Measurements from ENCODE around the gene ZYX.

ZYX gene

DNA sequence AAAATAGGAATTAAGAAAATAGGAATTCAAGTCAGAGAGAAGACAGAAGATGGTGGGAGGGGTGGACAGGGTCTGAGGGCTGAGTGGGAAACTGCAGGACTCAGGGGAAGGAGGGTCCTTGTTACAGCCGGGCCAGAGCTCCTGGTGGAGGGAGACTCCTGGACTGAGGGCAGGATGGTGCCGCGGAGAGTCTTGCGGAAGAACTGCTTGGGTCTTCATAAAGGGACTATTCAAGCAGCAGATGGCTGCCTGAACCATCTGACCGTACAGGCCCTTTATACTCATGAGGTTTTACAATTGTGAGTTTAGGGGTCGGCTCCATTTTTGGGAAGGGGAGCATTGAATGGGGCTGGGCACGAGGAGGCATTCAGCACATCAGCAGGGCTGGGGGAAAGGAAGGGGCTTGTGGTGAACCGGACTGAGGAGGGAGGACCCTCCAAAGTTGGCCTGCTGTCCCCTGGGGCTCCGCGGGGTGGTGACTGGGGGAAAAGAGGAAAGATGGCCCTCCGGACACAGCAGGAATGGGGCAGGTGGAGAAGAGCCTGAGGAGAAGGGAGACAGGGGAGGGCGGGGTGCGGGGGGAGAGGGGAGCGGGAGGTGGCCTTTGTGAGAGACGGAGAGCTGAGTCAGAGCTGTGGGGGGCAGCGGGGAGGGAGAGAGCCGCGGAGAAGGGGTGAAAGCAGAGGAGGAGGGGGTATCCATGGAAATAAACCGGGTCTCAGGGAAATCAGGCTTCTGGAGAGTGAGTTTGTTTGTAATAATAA, 20.2 kb upstream of the ZYX start:
- DNase-seq (ENCODE audit: low read depth, low spot score): no peak
- ChIA-PET POLR2A (no interaction called here), CTCF (interaction anchor here (0.7 to 2.3 kb wide), 3 partner anchors 8 to 19 kb away, joined by 4 to 9 read pairs (median 8); no protein-coding TSS in a partner anchor)
- TF ChIP-seq, protein P1, sequence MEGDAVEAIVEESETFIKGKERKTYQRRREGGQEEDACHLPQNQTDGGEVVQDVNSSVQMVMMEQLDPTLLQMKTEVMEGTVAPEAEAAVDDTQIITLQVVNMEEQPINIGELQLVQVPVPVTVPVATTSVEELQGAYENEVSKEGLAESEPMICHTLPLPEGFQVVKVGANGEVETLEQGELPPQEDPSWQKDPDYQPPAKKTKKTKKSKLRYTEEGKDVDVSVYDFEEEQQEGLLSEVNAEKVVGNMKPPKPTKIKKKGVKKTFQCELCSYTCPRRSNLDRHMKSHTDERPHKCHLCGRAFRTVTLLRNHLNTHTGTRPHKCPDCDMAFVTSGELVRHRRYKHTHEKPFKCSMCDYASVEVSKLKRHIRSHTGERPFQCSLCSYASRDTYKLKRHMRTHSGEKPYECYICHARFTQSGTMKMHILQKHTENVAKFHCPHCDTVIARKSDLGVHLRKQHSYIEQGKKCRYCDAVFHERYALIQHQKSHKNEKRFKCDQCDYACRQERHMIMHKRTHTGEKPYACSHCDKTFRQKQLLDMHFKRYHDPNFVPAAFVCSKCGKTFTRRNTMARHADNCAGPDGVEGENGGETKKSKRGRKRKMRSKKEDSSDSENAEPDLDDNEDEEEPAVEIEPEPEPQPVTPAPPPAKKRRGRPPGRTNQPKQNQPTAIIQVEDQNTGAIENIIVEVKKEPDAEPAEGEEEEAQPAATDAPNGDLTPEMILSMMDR (IDR thresholded peaks at IDR 0.05; ENCODE audit: insufficient read depth, low read length, missing control alignments): no peak
- H3K4me3 ChIP-seq (ENCODE audit: low read depth, low read length): no peak overlapping the region

DNA sequence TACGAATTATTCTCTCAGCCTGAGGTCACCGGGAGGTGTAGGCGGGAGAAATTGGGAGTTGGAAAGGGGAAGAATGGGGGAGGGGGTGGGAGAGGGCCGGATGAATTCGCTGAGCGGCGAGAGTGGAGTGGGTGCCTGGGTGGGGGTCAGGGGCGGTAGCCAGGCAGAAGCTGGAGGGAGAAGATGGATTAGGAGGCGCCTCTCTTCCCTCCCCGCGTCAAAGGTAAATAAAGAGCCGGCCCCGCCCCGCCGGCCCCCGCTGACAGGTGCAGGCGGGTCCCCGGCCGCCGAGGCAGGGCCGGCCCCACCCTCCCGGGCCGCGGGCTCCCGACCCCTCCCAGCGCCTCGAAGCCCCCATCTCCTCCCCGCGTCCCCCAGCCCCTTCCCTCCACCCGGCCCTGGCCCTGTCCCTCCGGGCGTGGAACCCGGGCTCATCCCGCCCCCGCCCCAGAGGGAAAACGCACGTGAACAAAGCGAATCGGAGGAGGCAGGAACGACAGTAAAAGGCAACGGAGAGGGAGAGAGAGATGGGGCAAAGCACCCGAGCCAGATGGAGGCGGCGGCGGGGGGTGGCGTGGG, 19.5 kb upstream of the ZYX start:
- TF ChIP-seq, protein P1 (IDR thresholded peaks at IDR 0.05; ENCODE audit: insufficient read depth, low read length, missing control alignments): no peak
- ChIA-PET CTCF (no interaction called here), POLR2A (no interaction called here)
- no peak for DNase-seq (ENCODE audit: low read depth, low spot score)
- peak overlapping the region; percentile 65 for H3K4me3 ChIP-seq (ENCODE audit: low read depth, low read length)

DNA sequence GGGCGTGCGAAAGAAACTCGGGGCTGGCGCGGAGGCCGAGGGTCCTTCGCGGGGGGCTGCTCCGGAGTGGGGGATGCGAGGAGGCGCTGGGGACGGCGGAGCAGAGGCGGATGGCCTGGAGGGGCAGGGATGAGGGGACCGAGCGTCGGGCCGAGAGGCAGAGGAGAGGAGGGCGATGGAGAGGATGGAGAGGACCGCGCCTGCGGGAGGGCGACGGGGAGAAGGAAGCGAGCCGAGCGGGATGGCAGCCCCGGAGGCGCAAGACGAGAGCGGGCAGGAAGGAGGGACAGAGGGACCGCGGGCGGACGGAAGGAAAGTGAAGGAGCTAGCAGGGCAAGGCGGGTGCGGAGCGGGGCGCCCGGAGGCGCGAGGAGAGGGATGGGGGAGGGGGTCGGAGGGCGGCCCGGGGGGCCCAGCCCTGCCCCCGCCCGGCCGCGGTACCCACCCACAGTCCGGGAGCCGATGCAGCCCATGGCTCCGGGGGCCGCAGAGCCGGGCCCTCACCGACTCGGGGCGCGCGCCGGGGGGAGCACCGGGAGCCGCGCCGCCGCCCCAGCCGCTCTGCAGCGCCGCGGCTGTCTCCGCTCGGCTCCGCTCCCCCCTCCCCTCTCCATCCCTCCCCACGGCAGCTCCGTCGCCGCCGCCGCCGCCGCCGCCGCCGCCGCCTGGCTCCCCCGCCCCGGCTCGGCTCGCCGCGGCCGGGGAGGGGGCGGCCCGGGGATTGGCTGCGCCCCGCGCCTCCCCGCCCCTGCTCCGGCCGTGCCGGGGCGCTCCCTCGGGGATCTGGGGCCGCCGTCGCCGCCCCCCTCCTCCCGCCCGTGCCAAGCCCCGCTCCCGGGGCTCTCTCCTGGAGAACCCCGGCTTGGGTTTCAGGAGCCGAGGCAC, 18.8 kb upstream of the ZYX start, which contains the start of gene FAM131B:
FAM131B (minus strand) TSS at position 583 of the 885 bp plus-strand sequence; CDS start at position 473, 110 bp downstream.
- peak within 1 kb of the TSS; percentile 65 for H3K4me3 ChIP-seq (ENCODE audit: low read depth, low read length)
- TF ChIP-seq, protein P1 (IDR thresholded peaks at IDR 0.05; ENCODE audit: insufficient read depth, low read length, missing control alignments): no peak
- CTCF ChIA-PET: no interaction called here
- POLR2A ChIA-PET: no interaction called here
- no peak for DNase-seq (ENCODE audit: low read depth, low spot score)

DNA sequence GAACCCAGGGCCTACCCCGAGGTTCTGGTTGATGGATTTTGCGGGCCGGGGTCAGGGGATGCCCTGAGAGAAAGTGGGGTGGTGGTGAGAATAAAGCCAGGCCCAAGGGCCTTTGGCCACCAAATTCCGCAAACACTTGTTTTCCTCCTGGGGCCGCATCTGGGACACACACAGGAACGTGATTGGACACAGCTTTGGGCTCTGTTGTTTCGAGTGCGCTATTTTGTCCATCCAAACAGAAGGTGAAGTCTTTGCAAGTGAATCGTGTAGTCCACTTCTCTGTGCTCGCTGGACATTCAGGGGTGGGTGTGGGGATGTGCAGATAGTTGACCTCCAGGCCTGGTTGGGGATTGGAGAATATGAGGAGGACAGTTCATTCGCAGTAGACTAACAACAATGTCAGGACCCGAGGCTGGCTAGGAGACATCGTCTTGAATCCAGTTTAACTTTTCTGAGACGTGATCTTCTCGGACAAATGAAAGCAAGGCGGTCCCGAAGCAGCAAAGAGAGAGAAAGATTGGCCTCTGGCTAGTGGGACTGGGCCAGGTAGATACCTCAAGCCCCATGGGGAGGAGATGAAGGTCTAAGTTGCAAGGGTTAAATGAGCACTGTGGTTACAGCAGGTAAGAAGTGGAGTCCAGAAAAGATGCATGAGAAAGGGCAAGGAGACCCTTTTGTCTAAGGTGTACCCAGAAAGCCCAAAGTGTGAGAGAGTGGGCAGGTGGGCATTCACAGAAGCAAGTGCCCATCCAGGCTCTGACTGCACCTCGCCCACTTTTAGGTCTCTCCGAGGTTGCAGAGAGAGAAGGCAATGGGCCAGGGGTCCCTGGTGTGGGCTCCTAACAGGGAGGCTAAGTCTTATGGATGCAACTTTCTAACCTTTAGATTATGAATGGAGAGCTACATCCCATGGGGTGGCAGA, 17.9 kb upstream of the ZYX start:
- POLR2A ChIA-PET: no interaction called here
- peak overlapping the region; percentile 65 for H3K4me3 ChIP-seq (ENCODE audit: low read depth, low read length)
- CTCF ChIA-PET: interaction anchor here (1.7 kb wide), 1 partner anchor 11 kb away, joined by 4 read pairs; no protein-coding TSS in a partner anchor
- TF ChIP-seq, protein P1 (IDR thresholded peaks at IDR 0.05; ENCODE audit: insufficient read depth, low read length, missing control alignments): no peak
- DNase-seq (ENCODE audit: low read depth, low spot score): no peak

DNA sequence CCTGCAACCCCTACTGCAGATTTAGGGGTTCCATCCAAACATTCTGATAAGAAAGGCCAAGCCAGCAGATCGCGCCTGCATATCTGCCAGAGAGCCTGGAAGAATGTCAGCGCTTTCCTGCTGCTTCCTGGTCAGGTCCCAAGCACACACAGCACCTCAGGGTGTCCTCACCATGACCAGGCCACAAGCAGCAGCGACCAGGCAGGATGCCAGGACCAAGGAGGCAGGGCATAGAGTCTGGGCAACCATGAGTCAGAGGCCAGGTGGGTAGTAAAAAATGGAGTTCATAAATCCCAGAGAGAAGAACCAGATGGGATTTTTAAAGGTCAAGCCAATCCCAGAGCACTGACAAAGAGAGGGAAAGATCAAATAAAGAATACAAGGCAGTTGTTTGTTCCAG, 13.2 kb upstream of the ZYX start:
- no peak for DNase-seq (ENCODE audit: low read depth, low spot score)
- ChIA-PET CTCF (interaction anchor here (1.3 to 7.0 kb wide), 4 partner anchors 8 to 128 kb away, joined by 4 to 70 read pairs (median 9); partner anchors contain the start of gene ZYX), POLR2A (no interaction called here)
- TF ChIP-seq, protein P1 (IDR thresholded peaks at IDR 0.05; ENCODE audit: insufficient read depth, low read length, missing control alignments): no peak
- H3K4me3 ChIP-seq (ENCODE audit: low read depth, low read length): no peak overlapping the region

All from AG04449 (cell line).